Pancreas (tissue), 10 donors: ENCODE measurements around the gene PLBD2. TPM values are rescaled to one million over a fixed set of nuclear protein-coding genes. Genes with fewer than 3 reads are reported as not detected.
A peak's percentile ranks its signal among the peaks of the same experiment; 100 is the strongest.

Experiments used
- ATAC-seq, 4 donors: fragments of 200-7000 bp; cut with Tn5 transposase; one replicate each; pipeline versions ENCODE4 v1.8.0 to v1.9.1; 2020; ENCODE audit warnings: mild to moderate bottlenecking in 4 of 4, moderate library complexity in 4 of 4
- DNase-seq, 6 donors: peaks; one replicate each; pipeline ENCODE4 v3.0.0-alpha.2; 2020
- FAIRE-seq: peaks from 2 replicates; lab custom pipeline; 2012; peaks lifted over from hg19 to GRCh38; lab: Jason Lieb, UNC
- H3K27ac ChIP-seq, 4 donors: fragments of 200-600 bp; sonication (generic); 1 replicate in 3 of 4; 2 replicates in 1 of 4; pipeline versions ENCODE4 v1.5.0 to v1.8.0; 2020
- H3K27me3 ChIP-seq, 4 donors: fragments of 200-600 bp; one replicate each; pipeline ENCODE4 v1.8.0; 2021
- H3K36me3 ChIP-seq, 3 donors: fragments of 200-600 bp; sonication (generic) in 1 of 3; one replicate each; pipeline versions ENCODE4 v1.5.0 to v1.8.0; 2020 to 2021
- H3K4me1 ChIP-seq, 3 donors: fragments of 200-600 bp; one replicate each; pipeline ENCODE4 v1.8.0; 2021
- H3K4me3 ChIP-seq, 4 donors: fragments of 200-600 bp; sonication (generic) in 2 of 4; one replicate each; pipeline versions ENCODE4 v1.5.0 to v1.8.0; 2020 to 2021
- H3K9me3 ChIP-seq, 4 donors: fragments of 200-600 bp; one replicate each; pipeline ENCODE4 v1.8.0; 2021
- WGBS, 2 donors: extraction: QIAGEN DNeasy Blood & Tissue Kit; methylation state at CpG; one replicate each; pipeline ENCODE4 v1.1.7; 2013; 5-methylcytosine and 5-hydroxymethylcytosine counted together
- intact Hi-C, 3 donors: fragments of 100-400 bp; cut with DNase I; formaldehyde crosslinking; loops; one replicate each; pipeline versions ENCODE4 v1.11.1 to v1.14.2; 2022
- polyA plus RNA-seq, 2 donors: library from polyadenylated mRNA; stranded (reverse); fragments of 200-250 nt; gene quantifications; one replicate each; pipeline ENCODE4 v1.2.3, GENCODE V29; 2013
- total RNA-seq, 6 donors: library from RNA; stranded (reverse); fragmentation: NEBNext Ultra II Directional in 4 of 6; extraction: Animal tissue kit (Norgen Biotek cat#: 25700) in 4 of 6; gene quantifications; one replicate each; pipeline versions ENCODE4 v1.2.1 to v1.2.4, GENCODE V29; 2021 to 2023
- TF ChIP-seq, protein P1 (sequence below), 4 donors: fragments of 200-600 bp; sonication (generic) in 3 of 4; IDR thresholded peaks; one replicate each; pipeline versions ENCODE4 v1.5.0 to v1.8.0; 2021; ENCODE audit warnings: antibody characterized with exemption in 4 of 4
- donor health status: healthy with polysubstance abuse.
- donor health status: DM: no; HTN: no; CAD: no; lungs with moderate emphysema.
- donor health status: DM: no; HTN: no; CAD: no.
- donor health status: control.
- donor health status: control.
- donor health status: Bipolar disorder and iron deficiency.
- donor health status: DM: yes; HTN: yes; CAD: no.
- donor health status: DM: no; HTN: no; CAD: no.
- donor health status: DM: no; HTN: no; CAD: no.
- donor health status: DM: yes; HTN: yes; CAD: no.

PLBD2 gene
- total and polyA plus RNA-seq, 8 donors = 11.4 to 29.3 (median 14.9) TPM

GRCh38 chr12:113422030-113422885, 63.9 kb downstream of the PLBD2 start, which contains the start of gene SDSL:
TSS of gene SDSL (plus strand) at chr12:113422380. CDS start at chr12:113427983, 5,603 bp downstream.
- H3K36me3 ChIP-seq = no peaks in the 10 kb centered on the region
- FAIRE-seq (no peak), ATAC-seq (peak; percentile 91 to 96 (median 95)), DNase-seq (peak; percentile 63 to 89 (median 75))
- TF ChIP-seq, protein P1, sequence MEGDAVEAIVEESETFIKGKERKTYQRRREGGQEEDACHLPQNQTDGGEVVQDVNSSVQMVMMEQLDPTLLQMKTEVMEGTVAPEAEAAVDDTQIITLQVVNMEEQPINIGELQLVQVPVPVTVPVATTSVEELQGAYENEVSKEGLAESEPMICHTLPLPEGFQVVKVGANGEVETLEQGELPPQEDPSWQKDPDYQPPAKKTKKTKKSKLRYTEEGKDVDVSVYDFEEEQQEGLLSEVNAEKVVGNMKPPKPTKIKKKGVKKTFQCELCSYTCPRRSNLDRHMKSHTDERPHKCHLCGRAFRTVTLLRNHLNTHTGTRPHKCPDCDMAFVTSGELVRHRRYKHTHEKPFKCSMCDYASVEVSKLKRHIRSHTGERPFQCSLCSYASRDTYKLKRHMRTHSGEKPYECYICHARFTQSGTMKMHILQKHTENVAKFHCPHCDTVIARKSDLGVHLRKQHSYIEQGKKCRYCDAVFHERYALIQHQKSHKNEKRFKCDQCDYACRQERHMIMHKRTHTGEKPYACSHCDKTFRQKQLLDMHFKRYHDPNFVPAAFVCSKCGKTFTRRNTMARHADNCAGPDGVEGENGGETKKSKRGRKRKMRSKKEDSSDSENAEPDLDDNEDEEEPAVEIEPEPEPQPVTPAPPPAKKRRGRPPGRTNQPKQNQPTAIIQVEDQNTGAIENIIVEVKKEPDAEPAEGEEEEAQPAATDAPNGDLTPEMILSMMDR (IDR thresholded peaks at IDR 0.05) = no peak
- no peaks in the 10 kb centered on the region for H3K9me3 ChIP-seq
- no peaks in the 10 kb centered on the region for H3K27me3 ChIP-seq
- 0 to 1% methylated on average over 13 of the region's 13 CpGs for WGBS, 2 donors
- peak within 1 kb of the TSS in 3 of 4 donors; percentile 51 to 86 (median 78) for H3K27ac ChIP-seq
- peak within 1 kb of the TSS; percentile 48 to 57 (median 50) for H3K4me3 ChIP-seq
- peaks cover 0 to 18% (median 7%) of the 10 kb centered on the region in 3 donors for H3K4me1 ChIP-seq
- intact Hi-C loops = loop anchor here in 2 of 3 donors (10.0 kb wide), 2 partner anchors 107 to 227 kb away; no protein-coding TSS in a partner anchor

DNA sequence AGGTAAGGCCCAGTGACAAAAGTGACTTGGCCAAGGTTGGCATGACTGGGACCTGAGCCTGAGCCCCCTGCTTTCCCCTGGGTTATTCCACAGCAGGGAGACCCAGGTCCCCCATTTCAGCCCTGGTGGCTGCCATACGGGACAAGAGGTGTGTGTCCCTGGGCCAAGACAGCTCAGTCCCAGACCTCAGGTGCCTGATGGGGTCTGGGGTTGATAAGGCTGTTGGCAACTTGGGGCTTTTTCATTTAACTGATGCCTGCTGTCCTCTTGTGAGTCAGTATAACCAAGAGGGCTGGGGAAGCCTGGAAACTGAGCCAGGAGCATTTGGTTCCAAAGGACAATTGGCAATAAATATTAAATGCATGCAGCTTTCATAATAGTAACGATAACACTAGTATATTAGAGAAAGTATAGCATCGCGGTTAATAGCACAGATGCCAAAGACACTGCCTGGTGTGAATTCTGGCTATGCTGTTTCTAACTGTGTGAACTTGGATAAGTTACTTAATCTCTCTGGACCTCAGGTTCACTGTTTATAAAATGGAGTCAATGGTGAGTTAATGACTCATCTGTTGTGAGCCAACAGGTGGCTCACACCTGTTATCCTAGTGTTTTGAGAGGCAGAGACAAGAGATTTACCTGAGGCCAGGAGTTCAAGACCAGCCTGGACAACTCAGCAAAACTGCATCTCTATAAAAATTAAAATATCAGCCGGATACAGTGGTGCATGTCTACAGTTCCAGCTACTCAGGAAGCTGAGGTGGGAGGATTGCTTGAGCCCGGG, 64.7 kb downstream of the PLBD2 start:
- Histone ChIP-seq H3K4me1 (peaks cover 0 to 18% (median 7%) of the 10 kb centered on the region in 3 donors), H3K9me3 (no peaks in the 10 kb centered on the region), H3K27ac (peak overlapping the region in 3 of 4 donors; percentile 51 to 86 (median 78)), H3K36me3 (no peaks in the 10 kb centered on the region), H3K4me3 (peak overlapping the region in 3 of 4 donors; percentile 48 to 57 (median 52)), H3K27me3 (no peaks in the 10 kb centered on the region)
- TF ChIP-seq, protein P1 (IDR thresholded peaks at IDR 0.05) = no peak
- ATAC-seq = peak in 1 of 4 donors; percentile 21
- 43 to 60% methylated on average over 6 of the region's 6 CpGs for WGBS, 2 donors
- no peak for FAIRE-seq
- intact Hi-C loops = loop anchor here in 2 of 3 donors (10.0 kb wide), 2 partner anchors 108 to 228 kb away; no protein-coding TSS in a partner anchor
- no peak for DNase-seq

- DNase-seq (no peak), ATAC-seq (no peak), FAIRE-seq (no peak)
- 74 to 81% methylated on average over 1 of the region's 1 CpG for WGBS, 2 donors
- Histone ChIP-seq H3K4me1 (peaks cover 0 to 9% (median 7%) of the 10 kb centered on the region in 3 donors), H3K4me3 (no peak overlapping the region), H3K27ac (no peak overlapping the region), H3K36me3 (no peaks in the 10 kb centered on the region), H3K9me3 (no peaks in the 10 kb centered on the region), H3K27me3 (no peaks in the 10 kb centered on the region)
- TF ChIP-seq, protein P1 (IDR thresholded peaks at IDR 0.05) = no peak
- intact Hi-C loops = loop anchor here in 2 of 3 donors (10.0 kb wide), 2 partner anchors 110 to 230 kb away; no protein-coding TSS in a partner anchor
These were observed 66.1 kb downstream of the PLBD2 start for GRCh38 chr12:113424456-113424855.

DNA sequence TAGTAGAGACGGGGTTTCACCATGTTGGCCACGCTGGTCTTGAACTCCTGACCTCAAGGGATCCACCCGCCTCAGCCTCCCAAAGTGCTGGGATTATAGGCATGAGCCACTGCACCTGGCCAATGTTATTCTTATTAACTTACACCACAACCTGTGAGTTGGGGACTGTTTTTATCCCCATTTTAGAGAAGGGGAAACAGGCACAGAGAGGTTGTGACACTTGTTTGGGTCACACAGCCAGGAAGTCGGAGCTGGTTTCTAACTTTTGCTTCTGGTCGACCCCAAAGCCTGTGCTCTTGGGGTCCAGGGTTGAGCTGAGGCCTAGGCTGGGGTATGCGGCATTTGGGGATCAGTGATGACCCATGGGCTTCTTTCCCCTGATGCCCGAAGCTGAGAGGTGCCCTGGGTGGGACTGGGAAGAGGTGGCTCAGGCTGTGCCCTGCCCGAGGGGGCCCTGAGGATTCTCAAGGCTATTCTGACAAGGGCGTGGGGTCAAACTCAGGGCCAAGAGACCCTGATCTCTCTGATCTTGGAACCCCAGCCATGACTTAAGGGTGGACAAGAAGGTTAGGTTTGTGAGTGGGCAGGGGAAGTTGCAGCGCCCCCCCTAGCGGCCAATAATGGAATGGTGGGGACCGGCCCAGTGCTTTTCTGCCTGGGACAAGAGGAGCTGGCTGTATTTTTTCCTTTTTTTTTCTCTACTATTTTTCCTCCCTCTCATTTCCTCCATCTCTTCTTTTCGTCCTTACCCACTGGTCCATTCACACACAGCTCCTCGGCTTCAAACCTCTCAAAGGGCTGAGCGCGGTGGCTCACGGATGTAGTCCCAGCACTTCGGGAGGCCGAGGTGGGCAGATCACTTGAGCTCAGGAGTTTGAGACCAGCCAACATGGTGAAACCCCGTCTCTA, 66.8 kb downstream of the PLBD2 start:
- FAIRE-seq (no peak), ATAC-seq (peak in 3 of 4 donors; percentile 42 to 53 (median 48)), DNase-seq (peak in 3 of 6 donors; percentile 18 to 83 (median 59))
- no peaks in the 10 kb centered on the region for H3K9me3 ChIP-seq
- H3K4me3 ChIP-seq = no peak overlapping the region
- H3K36me3 ChIP-seq = no peaks in the 10 kb centered on the region
- H3K4me1 ChIP-seq = peaks cover 0 to 9% (median 7%) of the 10 kb centered on the region in 3 donors
- no peak overlapping the region for H3K27ac ChIP-seq
- no peaks in the 10 kb centered on the region for H3K27me3 ChIP-seq
- intact Hi-C loops = loop anchor here in 2 of 3 donors (5.0 to 10.0 kb wide), 3 partner anchors 110 to 230 kb away; no protein-coding TSS in a partner anchor
- TF ChIP-seq, protein P1 (IDR thresholded peaks at IDR 0.05) = peak; percentile 79 to 92 (median 84)
- WGBS, 2 donors = 60 to 68% methylated on average over 20 of the region's 20 CpGs
